NCI-H446 treated with DMSO at 0.1 percent for 48 hours (cell line): ENCODE measurements around the gene DNAI2.

Experiments used
- DNase-seq: peaks from one replicate; lab custom pipeline; 2025; lab: John Stamatoyannopoulos, UW

The DNAI2 gene, protein sequence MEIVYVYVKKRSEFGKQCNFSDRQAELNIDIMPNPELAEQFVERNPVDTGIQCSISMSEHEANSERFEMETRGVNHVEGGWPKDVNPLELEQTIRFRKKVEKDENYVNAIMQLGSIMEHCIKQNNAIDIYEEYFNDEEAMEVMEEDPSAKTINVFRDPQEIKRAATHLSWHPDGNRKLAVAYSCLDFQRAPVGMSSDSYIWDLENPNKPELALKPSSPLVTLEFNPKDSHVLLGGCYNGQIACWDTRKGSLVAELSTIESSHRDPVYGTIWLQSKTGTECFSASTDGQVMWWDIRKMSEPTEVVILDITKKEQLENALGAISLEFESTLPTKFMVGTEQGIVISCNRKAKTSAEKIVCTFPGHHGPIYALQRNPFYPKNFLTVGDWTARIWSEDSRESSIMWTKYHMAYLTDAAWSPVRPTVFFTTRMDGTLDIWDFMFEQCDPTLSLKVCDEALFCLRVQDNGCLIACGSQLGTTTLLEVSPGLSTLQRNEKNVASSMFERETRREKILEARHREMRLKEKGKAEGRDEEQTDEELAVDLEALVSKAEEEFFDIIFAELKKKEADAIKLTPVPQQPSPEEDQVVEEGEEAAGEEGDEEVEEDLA

DNA sequence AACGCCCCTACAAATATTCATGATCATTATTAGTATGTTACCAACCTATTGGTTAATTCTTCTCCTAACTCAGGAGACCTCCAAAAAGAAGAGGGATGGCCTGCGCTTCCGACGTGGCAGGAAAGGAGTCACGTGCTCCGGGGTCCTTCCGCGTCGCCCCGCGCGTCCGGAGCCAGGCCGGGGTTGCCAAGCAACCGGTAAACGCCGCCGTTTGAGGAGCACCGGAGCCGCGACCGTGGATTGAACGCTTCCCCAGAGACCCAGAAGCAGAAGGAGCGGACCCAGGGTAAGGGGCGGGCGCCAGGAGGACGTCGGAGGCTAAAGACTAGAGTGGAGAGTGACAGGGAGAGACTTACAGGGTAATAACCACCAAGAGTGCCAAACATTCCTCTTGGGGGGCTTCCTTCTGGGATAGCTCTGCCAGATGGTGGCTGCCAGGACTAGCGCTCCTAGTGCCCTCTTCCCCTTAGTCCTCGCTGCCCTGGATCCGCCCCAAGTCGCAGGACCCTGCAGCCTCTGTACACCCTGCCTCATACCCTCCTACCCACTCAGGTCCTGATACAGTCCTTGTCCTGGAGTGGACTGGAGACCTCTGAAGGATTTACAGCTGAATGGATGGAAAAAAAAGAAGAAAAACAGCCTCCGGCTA is at the start of gene DNAI2:
TSS of gene DNAI2 (plus strand) at position 175 of the 649 bp plus-strand sequence. CDS start 7,584 bp downstream, outside the sequence.
- DNase-seq = no peak

DNA sequence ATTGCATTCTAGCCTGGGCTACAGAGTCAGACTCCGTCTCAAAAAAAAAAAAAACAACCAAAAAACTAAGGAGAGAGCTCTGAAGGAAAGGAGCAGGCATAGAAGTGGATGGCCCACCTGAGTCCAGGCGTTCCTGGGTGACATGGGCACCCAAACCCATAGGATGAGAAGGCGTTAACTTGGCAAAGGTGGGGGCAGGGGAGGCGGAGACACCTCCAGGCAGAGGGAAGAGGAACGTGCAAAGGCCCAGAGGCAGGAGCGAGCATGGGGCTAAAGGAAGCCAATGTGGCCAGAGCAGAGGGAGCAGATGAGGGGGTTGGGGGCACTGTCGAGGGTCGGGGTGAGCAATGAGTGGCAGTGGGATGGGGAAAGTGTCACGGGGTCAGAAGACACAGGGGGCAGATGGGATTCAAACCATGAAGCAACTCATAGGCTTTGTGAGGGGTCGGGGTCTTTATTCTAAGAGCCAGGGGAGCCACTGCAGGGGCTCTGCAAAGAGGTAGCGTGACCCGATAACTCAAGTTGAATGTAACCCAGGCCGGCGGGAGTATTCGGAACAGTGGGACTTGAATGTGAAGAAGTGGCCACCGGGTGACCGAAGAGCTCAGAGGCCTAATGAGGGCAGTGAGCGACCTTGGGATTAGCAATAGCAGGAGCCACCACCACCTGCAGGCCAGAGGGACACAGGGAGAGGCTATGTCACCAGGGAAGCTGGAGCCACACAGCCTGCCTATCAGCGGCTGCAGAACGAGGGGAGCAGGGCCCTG is 48.9 kb upstream of the DNAI2 start:
- no peak for DNase-seq

GRCh38 chr17:74226252-74226651 is 47.8 kb upstream of the DNAI2 start:
- no peak for DNase-seq

DNA sequence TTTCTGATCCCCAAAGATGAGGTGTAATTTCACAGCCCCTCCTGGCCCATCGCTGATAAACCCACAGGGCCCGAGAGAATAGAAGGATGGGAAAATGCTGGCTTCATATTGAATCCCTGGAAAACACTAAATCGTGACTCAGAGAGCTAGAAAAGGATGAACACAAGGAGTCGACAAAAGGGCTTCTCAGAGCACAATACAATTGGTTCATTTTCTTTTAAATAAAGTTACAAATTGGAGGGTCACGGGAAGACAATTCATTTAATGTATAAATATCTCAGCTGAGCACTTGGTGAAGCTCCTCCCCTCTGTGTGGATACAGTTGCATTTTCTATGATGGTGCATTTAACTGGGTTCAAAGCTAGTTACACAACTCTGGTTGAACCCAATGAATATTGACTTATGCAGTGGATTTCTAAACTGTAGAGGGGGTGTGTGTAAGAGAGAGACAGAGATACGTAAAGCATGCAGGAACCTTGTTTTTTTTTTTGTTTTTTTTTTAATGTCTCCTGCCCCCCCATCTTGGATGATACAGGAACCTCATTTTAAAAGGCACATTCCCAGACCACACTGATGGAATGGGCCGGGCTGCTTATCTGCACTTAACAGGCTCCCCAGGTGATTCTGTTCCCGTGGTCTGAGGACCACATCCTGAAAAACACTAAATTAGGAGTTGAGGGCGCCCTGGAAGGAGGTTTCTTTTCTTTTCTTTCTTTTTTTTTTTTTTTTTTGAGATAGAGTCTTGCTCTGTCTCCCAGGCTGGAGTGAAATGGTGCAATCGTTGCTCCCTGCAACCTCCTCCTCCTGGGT is 46.6 kb upstream of the DNAI2 start:
- DNase-seq = no peak

DNA sequence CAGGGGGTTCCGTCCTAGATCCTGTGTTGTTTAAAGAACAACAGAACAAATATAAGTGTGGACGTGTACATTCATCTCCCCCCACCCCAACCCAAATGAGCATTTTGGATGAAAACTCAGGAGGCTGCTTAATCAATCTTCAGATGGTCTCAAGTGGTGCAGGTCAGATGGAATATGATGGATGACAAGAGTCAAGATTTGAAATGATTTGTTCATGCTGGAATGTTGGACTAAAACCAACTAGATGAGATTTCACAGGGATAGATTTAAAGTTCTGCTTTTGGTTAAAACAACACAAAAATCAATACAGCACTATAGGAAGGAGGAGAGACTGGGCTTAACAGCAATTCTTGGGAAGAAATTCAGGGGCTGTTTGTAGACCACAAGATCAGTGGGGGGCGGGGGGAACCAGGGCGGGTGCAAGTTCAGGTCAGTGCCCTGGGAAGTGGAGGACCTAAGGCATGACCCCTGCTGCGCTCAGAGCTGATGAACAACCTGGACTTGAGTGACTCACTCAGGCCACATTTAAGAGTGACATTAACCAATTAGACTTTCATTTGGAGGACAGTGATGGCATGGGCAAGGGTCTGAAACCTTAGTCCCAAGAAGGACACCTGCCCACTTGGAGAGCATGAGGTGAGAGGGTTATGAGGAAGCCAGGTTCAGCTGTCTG is 45.6 kb upstream of the DNAI2 start:
- DNase-seq = no peak

DNA sequence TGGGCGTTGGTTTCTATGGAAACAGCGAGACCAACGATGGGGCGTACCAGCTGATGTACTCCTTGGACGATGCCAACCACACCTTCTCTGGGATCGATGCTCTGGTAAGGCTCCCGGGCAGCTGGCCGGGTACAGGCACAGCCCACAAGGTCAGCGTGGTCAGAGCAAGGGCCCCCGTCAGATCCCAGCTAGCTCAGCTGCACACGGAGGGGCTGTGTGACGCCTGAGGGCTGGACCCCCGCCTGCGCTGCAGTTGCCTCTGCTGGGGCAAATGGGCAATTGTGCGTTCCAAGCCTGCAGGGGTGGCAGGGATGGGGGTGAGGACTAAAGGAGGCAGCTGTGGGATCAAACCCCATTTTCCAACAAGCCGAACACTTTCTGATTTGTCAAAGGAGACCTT is 43.1 kb upstream of the DNAI2 start:
- DNase-seq = no peak

- no peak for DNase-seq
Measured at GRCh38 chr17:74231928-74232907, 41.8 kb upstream of the DNAI2 start.

- no peak for DNase-seq
Measured at GRCh38 chr17:74233937-74234336, 40.1 kb upstream of the DNAI2 start.

GRCh38 chr17:74234486-74234885 is 39.5 kb upstream of the DNAI2 start:
- no peak for DNase-seq

GRCh38 chr17:74235040-74235581 is 38.9 kb upstream of the DNAI2 start:
- no peak for DNase-seq

DNA sequence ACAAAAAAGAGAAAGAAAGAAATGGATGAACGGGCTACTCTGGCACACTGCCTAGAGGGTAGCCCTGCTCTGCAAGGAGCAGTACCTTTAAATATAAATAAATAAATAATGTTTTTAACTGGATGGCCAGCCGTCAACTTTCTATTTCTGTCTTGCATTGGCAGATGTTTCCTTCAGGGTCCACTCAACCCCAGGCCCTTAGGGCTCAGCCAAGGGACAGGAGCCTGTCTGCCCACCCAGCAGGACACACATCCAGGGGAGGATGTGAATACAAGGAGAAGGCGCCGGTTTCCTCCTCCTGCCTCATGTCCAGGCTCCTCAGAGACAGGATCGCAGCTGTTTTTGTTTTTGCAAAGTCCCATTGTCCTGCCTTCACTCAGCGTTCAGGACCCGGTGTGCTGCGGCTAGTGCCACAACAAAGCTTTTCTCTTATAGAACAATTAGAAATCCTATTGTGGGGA is 38.1 kb upstream of the DNAI2 start:
- DNase-seq = no peak

GRCh38 chr17:74237321-74237720 is 36.7 kb upstream of the DNAI2 start:
- no peak for DNase-seq

- no peak for DNase-seq
Measured at GRCh38 chr17:74239172-74239571, 34.9 kb upstream of the DNAI2 start.

DNA sequence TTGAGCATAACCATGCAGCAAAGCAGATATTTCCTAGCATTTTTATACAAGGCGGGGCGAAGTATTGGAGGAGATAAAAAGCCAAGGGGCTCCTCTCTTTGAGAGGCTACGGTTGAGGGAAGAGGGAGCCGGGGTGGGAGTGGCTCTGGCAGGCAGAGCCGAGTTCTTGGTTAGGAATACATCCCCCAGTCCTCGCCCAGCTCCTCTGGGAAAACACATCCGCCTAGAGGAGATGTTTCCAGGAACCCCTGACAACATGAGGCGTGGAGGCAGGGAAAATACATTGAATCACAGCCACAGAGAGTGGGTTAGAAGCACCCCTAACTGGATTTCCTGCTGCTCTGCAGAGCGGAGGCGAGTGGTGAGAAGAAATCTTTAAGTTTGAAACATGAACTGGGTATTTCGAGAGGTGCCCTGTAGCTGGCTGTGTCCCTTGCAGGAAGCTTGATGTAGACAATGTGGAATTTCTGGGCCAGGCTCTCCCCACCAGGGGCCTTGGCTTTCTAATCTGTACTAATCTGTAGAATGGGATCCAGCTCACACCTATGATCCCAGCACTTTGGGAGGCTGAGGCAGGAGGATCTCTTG is 33.3 kb upstream of the DNAI2 start:
- DNase-seq = no peak

- no peak for DNase-seq
Measured at GRCh38 chr17:74241431-74241830, 32.6 kb upstream of the DNAI2 start.

GRCh38 chr17:74241847-74242246 is 32.2 kb upstream of the DNAI2 start:
- no peak for DNase-seq

DNA sequence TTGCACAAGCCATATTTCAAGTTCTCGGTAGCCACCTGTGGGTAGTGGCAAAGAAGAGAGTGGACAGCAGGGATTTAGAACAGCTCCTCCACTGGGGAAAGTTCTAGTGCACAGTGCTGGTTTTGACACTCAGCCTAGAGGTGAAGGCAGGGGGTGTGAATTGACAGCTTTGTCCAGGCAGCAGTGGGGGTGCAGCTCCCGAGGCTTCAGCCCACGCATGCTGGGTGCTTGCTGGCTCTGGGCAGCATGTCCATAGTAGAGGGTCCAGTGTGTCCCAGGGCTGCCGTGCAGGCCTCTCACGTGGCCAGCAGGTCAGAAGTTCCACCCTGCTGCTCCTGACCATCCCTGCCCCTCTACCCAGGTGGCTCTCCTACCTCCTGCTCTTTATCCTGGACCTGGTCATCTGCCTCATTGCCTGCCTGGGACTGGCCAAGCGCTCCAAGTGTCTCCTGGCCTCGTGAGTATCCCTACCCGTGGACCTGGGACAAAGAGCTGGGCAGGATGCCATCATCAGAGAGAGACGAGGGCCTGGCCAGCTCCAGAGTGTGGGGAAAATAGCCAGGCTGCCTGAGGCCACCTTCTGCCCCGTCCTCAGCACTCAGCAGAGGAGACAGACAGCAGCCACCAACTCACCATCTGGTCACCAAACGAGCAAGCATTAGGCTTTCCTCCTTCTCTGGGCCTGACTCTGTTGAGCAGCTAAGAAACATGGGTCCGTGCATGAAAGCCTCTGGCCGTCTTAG is 30.9 kb upstream of the DNAI2 start:
- no peak for DNase-seq

GRCh38 chr17:74244128-74244527 is 29.9 kb upstream of the DNAI2 start:
- DNase-seq = no peak
